HG02970 (cell line): ENCODE results near the gene TVP23B.
"Not testable (repeated sequence)": the region's sequence is repeated elsewhere in the genome, so short reads cannot be mapped to it uniquely, and the experiment has no call there.

ENCODE experiments used
- ATAC-seq: cut with Tn5 transposase; IDR thresholded peaks from one replicate; pipeline ENCODE4 v1.9.1; 2021; ENCODE audit warnings: mild to moderate bottlenecking, moderate library complexity, moderate number of reproducible peaks; ENCODE audit not compliant: unreplicated experiment, low FRiP score

The TVP23B gene

DNA sequence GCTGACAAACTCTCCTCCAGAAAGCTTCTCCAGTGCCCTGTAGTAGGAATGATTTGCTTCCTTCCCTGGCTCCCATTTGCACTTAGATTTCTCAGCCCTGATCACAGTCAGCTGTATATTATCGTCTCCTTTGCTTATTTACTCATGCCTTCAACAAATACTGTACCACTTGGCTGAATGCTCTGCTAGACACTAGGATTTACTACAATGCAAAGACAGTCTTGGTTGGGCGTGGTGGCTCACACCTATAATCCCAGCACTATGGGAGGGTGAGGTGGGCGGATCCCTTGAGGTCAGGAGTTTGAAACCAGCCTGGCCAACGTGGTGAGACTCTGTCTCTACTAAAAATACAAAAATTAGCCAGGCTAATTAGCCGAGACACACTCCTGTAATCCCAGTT is 5.9 kb downstream of the TVP23B start:
- not testable (repeated sequence) for ATAC-seq

DNA sequence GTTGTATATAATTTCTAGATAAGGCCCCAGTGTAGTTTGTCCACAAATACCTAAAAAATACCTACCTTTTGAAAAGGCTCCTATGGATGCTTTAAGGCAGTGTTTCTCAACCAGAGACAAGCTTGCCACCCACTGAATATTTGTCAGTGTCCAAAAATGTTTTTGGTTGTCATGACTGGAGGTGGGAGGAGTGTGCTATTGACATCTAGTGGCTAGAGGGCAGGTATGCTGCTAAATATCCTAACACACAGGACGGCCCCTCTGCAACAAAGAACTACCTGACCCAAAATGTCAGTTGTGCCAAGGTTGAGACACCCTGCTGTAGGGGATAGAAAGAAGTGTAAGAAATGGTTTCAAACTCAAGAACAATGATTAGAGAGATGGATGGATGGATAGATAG is 10.4 kb downstream of the TVP23B start:
- not testable (repeated sequence) for ATAC-seq

GRCh38 chr17:18794841-18795240 is 13.9 kb downstream of the TVP23B start:
- ATAC-seq = not testable (repeated sequence)

GRCh38 chr17:18796887-18797286 is 15.9 kb downstream of the TVP23B start:
- not testable (repeated sequence) for ATAC-seq

DNA sequence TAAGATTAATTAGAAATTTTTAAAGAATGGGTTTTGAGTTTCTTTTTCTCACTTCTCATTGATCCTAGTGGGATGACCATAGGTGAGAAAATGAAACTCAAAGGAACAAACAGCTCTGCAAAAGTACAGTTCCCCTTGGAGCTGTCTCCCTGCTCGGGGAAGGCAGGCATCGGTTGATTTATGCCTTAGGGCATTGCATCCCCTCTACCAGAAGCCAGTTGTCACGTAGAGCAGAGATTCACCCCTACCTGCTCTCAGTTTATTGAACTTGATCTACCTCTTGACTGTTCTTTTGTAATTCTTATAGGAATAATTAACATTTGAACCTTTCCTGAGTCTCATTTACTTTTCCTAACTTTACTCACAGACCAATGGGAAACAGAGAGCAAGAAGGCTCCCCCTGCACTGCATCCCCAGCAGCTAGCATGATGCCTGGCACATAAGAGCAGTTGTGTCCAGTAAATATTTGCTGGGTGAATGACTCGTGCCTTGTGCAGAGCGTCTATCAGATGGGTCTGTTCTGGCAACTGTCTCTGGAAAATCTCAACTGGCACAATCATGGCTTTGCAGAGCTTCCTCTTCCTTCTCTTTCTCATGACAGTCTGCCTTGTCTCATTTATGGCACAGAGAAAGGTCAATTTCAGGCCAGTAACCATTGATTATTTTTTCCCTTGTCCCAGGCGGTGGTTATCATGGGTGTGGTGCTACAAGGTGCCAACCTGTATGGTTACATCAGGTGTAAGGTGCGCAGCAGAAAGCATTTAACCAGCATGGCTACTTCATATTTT is 22.7 kb downstream of the TVP23B start:
- not testable (repeated sequence) for ATAC-seq

DNA sequence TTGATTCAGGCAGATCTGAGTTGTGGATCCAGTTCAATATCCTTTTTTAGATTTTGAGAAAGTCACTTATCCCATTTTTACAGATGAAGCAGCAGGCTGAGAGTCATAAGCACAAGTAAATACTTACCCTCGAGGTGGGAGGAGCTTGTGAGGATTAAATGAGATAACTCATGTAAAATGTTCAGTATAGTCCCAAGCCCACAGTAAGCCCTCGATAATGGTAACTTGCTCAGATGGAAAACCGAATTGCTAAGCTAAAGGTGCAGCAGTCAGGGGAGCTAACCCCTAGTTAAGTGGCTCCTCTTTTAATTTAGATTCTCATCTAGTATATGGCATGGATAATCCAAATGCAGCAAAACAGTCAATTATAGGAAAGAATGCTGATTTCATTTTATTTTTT is 34.9 kb downstream of the TVP23B start:
- not testable (repeated sequence) for ATAC-seq

DNA sequence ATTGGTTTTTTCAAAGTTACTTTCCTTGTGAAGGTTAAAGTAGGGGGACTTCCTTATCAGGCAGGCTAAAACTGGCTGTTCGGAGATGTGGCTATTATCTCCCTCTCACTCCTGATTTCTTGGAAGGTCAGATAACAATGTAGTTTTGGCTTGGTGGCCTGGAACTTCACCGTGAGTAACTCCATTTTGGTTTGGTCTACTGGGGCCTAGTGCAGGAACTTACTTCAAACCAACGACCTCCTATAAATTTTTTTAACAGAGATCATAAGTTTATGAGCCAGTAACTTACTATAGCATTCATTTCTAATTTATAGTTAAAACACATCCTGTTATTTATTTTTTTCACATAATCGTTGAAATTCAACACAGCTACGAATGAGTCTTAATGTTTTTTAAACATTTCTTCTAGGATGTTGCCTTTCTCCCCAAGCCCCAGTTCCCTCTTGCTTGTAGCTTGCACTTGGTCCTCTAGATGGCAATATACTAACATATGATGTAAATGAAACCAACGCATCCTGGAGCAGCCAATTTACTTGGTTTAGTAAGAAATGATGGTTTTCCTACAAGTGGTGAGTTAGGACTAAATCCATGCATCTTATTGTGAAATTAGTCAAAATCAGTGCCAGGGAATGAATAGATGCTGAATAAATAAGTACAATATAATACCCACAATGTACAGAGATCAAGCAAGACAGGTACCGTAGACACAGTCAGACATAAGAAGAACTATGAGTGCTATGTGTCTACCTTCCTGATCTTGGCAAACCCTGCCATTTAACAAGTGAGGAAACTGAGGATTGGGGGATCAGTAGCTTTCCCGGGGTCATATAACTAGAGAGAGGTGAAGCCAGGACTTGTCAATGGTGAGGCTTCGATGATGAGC is 35.7 kb downstream of the TVP23B start:
- not testable (repeated sequence) for ATAC-seq

GRCh38 chr17:18821430-18821829 is 40.4 kb downstream of the TVP23B start:
- not testable (repeated sequence) for ATAC-seq

GRCh38 chr17:18827613-18828012 is 46.6 kb downstream of the TVP23B start:
- ATAC-seq = not testable (repeated sequence)

GRCh38 chr17:18848501-18848900 is 67.5 kb downstream of the TVP23B start:
- ATAC-seq = no peak

- ATAC-seq = no peak
Measured at GRCh38 chr17:18850679-18851078, 69.7 kb downstream of the TVP23B start.

- no peak for ATAC-seq
Measured at GRCh38 chr17:18851201-18851600, 70.2 kb downstream of the TVP23B start.

- no peak for ATAC-seq
Measured at GRCh38 chr17:18854956-18855355, 74.0 kb downstream of the TVP23B start.

- peak; percentile 56 for ATAC-seq
Measured at GRCh38 chr17:18855831-18856569, 75.0 kb downstream of the TVP23B start.
